ENCODE measurements around the gene TTC21A. TPM values are rescaled to one million over a fixed set of nuclear protein-coding genes. Genes with fewer than 3 reads are reported as not detected.

Gene TTC21A
- polyA plus RNA-seq, 1 donor, result 4.3 TPM

GRCh38 chr3:39118931-39119660 lies 11.6 kb downstream of the TTC21A start:
- DNase-seq (ENCODE audit: low read depth), result no peak

DNA sequence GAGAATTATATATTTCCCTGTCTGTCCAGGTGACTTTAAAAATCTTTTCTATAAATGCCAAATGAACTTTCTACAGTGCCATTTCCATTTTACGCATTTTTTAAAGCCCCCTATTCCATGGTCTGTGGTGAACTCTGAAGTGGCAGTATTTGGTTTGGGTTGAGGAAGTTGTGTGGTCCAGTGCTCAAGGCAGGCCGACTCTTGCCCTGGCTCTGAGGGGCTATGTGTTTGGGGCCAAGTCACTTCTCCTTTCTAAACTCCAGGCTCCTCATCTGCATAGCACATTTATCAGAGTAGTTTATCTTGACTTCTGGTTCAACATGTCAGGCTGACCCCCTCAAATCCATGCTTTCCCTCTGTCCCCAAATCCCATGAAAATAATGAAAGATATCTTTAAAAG lies 14.1 kb downstream of the TTC21A start:
- no peak for DNase-seq (ENCODE audit: low read depth)

- no peak for DNase-seq (ENCODE audit: low read depth)
Measured at GRCh38 chr3:39122813-39123212, 15.3 kb downstream of the TTC21A start.

DNA sequence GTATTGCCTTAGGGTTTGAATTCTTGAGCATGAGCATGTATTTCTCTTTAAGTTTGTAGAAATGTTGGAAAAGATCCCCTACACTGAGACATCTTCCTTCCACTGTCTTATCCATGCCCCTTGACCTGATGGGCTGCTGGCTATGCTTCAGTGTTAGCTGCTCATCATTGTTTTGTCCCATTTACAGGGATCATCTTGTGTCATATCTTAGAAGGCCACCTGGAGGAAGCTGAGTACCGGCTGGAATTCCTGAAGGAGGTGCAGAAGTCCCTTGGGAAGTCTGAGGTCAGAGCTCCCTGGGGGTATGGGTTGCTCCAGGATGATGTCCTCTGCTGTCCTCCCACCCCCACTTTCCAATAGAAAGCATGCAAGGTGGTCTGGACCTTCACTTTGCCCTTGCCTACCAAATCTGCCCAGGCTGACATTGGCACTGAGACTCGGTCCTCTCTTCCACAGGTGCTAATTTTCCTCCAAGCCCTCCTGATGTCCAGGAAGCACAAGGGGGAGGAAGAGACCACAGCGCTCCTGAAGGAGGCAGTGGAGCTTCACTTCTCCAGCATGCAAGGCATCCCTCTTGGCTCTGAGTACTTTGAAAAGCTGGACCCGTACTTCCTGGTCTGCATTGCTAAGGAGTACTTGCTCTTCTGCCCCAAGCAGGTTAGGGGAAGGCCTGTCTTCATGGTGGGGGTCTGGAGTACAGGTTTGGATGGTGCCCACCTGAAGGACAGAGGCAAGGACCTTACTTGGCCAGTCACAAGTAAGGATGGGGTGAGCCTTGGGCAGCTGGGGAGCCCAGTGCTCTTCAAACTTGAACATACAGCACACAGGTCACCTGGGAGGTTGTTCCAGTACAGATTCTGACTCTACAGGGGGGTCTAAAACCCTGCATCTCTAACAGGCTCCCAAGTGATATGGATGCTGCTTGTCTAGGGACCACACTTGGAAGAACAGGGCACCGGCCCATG lies 17.7 kb downstream of the TTC21A start:
- DNase-seq (ENCODE audit: low read depth), result no peak

GRCh38 chr3:39125841-39126500 lies 18.5 kb downstream of the TTC21A start:
- no peak for DNase-seq (ENCODE audit: low read depth)

GRCh38 chr3:39126532-39127071 lies 19.1 kb downstream of the TTC21A start:
- no peak for DNase-seq (ENCODE audit: low read depth)

- no peak for DNase-seq (ENCODE audit: low read depth)
Measured at GRCh38 chr3:39127269-39127907, 19.9 kb downstream of the TTC21A start.

DNA sequence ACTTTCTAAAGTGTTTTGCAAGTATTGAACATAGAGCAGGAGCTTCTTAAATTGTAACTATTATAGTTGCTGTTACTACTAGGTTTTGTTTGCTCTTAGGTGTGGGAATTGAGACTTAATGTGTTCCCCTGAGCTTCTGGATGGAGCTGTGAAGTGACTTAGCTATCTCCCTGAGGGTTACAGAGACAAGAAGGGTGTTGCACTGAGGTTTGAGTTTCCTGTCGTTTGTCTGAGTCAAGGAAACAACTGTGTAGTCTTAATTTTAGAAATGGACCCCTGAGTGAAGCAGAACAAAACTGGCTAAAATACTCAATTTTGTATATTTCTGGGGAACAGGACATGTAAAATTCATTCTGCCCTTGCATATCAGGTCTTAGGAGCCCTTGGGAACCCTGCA lies 20.4 kb downstream of the TTC21A start:
- DNase-seq (ENCODE audit: low read depth), result no peak

DNA sequence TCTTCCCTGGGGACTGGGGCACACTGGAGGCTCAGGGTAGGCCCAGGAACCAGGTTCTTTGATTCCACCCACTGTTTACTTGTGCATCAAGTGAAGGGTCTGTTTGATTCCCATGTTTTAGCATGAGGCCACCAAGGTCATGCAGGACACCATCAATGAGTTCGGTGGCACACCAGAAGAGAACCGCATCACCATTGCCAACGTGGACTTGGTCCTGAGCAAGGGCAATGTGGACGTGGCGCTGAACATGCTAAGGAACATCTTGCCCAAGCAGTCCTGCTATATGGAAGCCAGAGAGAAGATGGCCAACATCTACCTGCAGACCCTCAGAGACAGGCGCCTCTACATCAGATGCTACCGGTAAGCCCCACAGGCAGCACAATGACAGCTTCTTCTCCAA lies 21.5 kb downstream of the TTC21A start:
- no peak for DNase-seq (ENCODE audit: low read depth)

- DNase-seq (ENCODE audit: low read depth), result no peak
Measured at GRCh38 chr3:39130026-39130425, 22.5 kb downstream of the TTC21A start.

GRCh38 chr3:39130693-39131265 lies 23.3 kb downstream of the TTC21A start:
- DNase-seq (ENCODE audit: low read depth), result no peak

DNA sequence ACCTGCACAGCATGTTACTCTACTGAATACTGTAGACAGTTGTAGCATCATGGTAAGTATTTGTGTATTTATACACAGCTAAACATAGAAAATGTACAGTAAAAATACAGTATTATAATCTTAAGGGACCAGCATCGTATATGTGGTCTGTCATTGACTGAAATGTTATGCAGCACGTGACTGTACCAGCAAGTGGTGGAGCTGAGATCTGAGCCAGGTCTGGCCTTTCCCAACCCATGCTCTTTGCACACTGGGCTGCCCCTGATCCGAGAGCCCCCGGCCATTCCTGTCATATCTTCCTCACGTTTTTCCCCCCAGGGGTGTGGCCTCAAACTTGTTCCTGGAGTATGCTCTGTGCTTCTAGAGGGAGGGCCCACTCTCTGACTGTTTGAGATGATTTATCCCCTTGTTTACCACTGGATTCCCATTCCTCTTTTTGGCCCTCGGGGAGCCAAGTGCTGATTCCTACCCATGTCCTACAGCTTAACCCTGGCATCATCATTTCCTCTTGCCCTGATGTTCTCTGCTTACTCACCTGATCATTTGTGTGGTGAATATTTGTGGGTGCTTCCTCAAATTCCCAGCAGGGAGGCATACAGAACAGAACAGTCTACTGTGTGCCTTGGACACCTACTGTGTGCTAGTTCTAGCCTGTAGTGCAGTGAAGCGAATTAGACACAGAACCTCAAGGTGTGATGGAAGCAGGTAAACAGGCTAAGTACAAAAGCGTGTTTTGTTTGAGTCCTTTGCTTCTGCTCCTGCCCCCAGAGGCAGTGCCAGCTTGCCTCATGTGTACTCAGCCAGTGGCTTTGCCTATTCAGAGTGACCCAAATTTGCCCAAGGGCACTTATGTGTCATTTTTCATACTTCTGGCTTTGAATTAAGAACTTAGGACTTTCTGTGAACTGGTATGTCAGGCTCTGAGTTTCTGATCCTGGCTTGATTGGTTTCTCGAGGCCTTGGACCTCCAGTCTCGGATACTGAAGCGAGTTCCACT lies 24.9 kb downstream of the TTC21A start:
- no peak for DNase-seq (ENCODE audit: low read depth)

GRCh38 chr3:39133093-39133490 lies 25.6 kb downstream of the TTC21A start:
- no peak for DNase-seq (ENCODE audit: low read depth)

DNA sequence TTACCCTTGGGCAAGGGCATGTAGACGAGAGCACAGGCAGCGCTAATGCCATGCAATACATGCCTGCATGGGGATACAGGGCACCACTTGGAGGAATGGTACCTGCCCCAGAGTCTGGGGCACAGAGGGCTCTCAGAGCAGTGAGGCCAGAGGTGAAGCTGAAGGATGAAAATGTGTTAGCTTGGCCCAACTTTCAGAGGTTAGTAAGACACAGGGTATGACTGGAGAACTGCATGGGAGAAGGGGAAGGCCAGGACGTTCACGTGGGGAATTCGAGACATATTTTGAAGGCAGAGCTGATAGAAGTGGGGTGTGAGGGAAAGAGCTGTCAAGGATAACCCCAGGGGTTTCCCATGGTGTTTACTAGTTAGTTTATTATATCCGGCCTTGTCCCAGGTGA lies 26.3 kb downstream of the TTC21A start:
- DNase-seq (ENCODE audit: low read depth), result no peak

DNA sequence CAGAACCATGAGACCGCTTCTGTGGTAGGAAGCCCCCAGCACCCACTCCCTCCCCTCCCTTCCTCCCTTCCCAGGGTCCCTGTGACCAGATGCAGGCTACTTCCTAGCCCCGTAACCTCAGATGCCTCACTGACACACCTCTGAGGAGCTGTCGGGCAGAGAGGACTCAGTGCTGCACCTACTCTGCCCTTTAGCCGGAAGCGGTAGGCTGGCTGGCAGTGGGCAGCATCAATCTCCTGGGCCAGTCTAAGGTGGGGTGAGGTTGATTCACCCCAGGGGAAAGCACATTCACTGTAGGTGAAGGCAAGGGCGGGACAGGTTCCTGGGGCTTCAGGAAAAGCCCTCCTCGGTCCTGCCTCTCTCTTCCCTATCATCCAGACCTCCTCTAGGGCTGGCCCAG lies 26.8 kb downstream of the TTC21A start:
- no peak for DNase-seq (ENCODE audit: low read depth)

DNA sequence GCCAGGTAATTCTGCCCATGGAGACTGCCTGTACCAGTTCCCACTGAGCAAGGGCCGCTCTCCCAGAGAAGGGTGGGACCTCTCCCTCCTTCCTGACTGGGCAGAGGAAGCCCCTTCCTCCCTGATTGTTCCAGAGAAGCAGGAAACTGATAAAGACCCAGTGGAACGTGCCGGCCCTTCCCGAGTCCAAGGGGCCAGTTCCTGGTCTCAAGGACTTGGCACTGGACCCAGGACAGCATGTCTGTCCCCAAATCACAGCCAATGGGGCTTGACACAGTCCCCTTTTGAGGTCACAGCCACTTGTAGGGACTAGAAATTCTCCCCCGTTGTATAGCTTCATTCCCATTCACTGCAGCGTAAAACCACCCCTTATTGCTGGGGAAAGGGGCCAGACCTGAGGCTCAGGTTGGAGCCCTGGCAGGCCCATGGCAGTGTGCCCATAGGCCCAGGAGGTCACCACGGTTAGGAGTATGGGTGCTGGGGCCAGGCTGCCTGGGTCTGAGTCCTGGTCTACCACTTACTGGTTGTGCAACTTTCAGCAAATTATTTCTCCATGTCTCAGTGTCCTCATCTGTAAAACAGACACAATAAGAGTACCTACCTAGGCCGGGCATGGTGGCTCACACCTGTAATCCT lies 27.8 kb downstream of the TTC21A start:
- no peak for DNase-seq (ENCODE audit: low read depth)

GRCh38 chr3:39136533-39137434 lies 29.3 kb downstream of the TTC21A start:
- DNase-seq (ENCODE audit: low read depth), result no peak

- no peak for DNase-seq (ENCODE audit: low read depth)
Measured at GRCh38 chr3:39137435-39137936, 30.0 kb downstream of the TTC21A start.

All from forelimb muscle (tissue), 1 donor.